ENCODE data around the gene KIAA1755.
"Not testable (repeated sequence)": the region's sequence is repeated elsewhere in the genome, so short reads cannot be mapped to it uniquely, and the experiment has no call there.

Gene KIAA1755

DNA sequence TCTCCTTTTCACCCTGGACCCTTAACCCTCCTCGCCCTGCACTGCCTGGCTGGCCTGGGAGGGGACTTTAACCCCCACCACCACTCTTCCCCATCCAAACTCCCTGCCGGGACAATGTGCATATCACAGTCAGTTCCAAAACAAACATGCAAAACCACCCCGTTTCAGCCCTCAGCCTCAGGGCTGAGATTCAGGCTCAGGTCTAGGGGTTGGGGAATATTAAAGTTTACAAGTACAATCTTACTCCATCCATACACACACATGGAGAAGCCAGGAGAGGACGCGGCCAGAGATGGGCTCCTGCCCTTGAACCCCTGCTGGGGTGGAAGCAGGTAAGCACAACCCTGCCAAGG lies 534 bp downstream of the KIAA1755 start:
- DNase-seq, result no peak

DNA sequence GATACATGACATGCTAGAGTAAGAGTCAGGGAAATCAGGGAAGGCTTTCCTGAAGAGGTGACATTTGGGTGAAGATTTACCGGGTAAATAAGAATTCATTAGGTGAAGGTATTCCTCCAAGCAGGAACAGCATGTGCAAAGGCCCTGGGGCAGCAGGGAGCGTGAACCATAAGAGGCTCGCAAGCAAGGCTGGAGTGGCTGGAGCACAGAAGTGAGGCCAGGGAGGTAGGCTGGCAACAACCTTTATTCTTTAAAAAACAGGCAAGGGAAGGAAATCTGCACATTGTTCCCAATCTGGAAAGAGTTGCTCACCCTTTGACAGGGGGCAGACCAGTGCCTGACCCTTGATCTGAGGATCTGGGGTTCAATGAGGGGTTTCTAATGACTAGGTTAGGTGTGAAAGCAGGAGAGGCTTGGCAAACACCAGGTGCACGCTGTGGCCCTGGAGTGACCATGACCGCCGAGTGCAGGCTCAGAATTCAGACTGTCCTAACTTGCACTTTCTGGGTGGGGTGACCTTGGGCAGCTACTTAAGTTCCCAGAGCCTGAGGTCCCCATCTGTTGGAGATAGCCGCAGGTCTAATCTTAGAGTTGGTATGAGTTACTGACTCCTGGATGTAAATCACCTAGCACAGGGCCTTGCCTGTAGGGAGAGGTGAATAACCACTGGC lies 1.9 kb downstream of the KIAA1755 start:
- DNase-seq, result no peak

DNA sequence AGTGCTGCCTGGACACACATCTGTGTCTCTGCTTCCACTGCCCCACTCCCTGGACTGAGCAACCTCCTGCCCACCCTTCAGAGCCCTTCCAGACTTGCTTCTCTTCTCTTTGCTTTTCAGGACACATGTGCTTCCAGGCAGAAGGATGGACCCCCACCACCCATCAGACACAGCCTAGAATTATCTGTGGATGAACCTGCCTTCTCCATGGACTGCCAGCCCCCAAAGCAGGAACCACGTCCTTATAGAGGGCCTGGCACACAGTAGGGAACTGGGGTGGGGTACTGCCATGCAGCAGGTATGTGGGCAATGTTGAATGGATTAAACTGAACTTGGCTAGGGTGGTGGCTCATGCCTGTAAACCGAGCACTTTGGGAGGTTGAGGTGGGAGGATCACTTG lies 3.6 kb downstream of the KIAA1755 start:
- no peak for DNase-seq

DNA sequence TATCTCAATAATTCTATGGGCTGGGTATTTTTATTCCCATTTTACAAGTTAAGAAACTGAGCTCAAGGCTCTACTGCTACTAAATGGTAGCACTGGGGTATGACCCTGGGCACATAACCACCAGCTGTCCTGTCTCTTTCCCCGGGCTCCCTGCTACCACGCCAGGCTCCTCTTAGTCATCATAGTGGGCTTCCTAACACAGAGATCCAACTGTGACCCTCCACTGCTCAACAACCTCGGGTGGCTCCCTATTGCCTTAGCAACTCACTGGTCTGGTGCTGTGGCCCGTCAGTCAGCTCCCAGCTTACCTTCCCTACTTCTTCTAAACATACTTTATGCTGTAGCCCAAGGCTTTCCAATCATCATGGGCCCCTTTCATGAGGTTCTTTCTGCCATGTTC lies 4.5 kb downstream of the KIAA1755 start:
- no peak for DNase-seq

DNA sequence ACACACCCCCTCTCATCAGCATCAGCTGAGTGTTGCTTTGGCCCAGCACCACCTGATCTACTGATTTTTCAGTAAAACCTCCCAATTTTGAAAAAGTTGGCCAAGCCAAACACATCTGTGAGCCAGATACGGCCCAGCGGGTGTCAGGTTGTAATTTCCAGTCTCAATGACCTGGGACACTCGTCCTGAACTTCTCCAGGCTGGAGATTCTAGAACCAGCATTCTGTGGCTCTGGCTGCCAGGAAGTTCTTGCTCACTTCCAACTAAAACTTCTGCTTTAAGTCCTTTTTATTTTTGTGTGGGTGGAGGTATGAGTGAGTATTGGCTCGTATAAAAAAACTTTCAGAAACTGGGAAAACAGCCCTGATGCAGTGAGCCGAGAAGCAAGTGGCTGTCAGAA lies 5.1 kb downstream of the KIAA1755 start:
- no peak for DNase-seq

DNA sequence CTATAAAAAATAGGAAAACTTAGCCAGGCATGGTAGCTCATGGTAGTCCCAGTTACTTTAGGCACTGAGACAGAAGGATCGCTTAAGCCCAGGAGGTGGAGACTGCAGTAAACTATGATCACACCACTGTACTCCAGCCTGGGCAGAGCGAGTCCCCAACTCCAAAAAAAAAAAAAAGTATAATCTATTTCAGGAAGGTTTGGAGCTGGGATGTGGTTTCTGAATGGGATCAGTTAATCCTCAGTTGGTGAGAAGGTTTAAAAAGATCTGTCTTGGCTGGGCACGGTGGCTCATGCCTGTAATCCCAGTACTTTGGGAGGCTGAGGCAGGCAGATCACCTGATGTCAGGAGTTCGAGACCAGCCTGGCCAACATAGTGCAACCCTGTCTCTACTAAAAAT lies 5.9 kb downstream of the KIAA1755 start:
- not testable (repeated sequence) for DNase-seq

DNA sequence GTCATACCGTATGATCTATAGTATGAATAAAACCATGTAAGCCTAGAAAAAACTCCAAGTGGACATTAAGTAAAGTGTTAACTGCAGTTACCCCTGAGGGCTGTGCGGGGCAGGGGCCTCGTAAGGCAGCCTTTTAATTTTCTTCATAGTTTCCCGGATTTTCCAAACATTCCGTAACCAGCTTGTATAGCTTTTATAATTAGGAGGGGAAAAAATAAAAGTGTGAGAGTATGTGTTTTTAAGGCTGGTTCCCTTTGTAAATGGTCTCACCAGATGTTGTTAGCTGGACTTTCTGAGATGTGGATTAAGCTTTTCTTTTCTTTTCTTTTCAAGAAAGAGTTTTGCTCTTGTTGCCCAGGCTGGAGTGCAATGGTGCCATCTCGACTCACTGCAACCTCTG lies 7.0 kb downstream of the KIAA1755 start:
- no peak for DNase-seq

DNA sequence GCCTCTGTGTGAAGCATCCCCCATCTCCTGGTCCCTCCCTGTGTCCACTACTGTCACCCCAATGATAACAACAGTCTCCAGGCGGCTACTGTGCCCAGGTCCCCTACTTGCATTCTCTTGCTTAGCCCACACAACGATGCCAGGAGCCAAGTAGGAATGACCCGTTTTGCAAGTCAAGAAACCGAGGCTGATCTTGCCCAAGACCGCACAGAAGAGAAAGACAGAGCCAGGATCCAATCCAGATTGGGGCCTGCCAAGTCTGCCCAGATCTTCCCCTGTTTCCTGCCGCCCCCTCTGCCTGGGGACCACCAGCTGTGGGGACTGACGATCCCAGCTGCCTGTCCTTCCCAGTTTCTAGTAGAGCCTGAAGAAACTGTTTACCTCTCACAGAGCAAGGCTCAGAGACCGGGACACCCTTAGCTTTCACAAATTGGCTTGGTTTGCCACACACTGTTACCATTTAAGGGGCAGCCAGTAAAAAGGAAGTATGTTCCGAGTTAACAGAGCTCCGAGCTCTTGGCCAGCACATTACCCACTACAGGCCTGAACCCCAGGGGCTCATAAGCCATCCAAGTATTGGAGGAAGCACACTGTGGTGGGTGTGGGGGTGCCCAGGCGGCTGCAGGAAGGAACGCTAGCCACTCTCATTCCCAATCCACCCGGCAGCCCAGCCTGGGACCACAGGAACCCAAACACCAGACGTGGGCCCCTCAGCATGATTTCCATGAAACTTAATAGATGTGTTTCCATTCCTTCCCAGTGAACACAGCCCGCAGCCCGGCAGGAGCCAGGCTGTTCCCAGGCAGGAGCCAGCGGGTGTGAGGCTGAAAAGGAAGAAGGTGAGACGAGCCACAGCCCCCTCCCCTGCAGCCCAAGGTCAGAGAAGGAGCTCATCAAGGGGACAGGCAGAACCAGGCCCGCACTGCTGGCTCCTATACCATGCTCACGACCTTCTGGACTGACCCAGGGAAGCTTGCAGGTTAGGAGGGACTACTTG lies 7.9 kb downstream of the KIAA1755 start:
- no peak for DNase-seq

DNA sequence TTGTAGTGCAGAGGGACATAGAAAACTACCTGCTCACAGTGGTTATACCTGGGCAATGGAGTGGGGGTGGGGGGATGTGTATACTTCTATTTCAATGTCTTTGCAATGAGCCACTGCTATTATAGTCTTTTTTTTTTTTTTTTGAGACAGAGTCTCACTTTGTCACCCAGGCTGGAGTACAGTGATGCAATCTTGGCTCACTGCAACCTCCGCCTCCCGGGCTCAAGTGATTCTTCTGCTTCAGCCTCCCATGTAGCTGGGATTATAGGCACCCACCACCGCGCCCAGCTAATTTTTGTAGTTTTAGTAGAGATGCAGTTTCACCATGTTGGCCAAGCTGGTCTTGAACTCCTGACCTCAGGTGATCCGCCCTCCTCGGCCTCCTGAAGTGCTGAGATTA lies 9.1 kb downstream of the KIAA1755 start:
- DNase-seq, result not testable (repeated sequence)

DNA sequence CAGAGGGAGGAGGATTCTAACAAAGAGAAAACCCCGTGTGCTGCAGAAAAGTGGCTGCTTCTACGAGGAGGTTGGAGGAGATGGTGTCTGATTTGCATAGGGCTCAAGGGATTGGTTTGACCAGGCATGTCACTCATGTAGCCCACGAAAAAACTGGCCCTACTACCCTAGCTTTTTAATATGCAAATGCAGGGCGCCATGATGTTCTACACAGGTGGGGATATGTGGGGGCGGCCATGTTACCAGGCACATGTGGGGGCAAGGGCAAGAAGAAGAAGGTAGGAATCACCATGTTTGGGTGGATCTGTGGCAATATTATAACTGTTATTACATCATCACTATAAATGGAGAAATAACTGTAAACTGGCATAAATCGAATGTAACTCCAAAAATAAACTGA lies 9.9 kb downstream of the KIAA1755 start:
- DNase-seq, result no peak

DNA sequence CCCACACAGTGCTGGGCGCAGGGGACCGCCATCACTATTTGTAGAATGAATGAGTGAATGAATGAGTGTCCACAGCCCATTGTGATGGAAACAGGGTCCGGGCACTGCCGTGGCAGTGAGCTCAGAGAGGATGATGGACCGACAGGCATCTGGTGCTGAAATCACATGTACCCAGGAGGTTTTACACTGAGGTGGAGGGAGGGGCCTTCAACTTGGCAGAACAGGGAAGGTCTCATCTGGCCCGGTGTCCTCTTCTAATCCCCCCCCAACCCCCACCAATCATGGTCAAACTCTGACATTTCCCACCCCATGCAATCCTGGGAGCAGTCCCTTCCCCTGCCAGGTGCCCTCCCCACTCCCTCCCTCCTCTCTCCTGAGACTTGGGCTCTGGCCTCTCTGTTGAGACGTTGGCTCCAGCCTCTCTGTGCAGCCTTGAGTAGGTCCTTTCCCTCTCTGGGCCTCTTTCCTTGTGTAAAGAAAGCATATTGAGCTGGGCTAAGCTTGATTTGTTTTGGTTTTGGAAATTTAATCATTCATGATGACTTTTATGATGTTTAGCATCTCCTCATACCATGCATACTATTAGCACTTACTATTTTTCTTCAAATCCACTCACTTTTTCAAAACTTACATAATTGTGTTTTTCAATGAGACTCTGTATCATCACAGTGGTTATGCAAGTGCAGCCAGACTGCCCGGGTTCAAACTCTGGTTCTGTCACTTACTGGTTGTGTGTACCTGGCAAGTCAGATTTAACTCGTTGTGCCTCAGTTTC lies 10.8 kb downstream of the KIAA1755 start:
- DNase-seq, result no peak

DNA sequence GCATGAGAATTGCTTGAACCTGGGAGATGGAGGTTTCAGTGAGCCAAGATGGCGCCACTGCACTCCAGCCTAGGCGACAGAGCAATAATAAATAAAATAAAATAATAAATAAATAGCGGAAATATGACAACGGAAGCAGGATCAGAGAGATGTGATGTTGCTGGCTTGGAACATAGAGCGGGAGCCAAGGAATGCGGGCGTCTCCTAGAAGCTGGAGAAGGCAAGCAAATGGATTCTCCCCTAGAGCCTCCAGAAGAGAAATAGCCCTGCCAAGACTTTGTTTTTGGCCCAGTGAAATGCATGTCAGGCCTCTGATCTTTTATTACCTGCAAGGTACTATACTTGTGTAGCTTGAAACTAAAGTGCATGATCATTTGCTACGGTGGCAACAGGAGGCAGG lies 12.4 kb downstream of the KIAA1755 start:
- no peak for DNase-seq

DNA sequence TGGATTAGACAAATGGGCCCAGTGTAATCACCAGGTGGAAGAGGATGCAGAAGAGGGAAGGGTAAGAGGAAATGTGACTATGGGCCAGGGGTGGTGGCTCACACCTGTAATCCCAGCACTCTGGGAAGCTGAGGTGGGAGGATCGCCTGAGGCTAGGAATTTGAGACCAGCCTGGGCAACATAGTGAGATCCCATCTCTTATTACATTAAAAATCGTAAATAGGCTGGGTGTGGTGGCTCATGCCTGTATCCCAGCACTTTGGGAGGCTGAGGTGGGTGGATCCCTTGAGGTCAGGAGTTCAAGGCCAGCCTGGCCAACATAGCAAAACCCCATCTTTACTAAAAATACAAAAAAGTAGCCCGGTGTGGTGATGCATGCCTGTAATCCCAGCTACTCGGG lies 12.8 kb downstream of the KIAA1755 start:
- DNase-seq, result not testable (repeated sequence)

DNA sequence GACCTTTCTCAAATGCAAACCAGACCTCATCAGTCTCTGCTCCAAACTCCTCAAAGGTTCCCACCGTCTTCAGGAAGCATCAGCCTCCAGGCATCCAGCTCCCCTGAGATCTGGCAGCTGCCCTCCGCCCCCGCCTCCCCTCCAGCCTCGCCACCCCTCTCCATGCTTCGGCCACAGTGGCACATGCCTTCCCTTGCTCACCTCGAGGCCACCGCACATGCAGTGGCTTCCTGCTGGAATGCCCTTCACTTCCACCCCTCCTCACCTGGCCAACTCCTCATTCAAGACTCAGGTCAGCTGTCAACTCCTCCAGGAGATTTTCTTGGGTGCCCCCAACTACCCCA lies 13.4 kb downstream of the KIAA1755 start:
- DNase-seq, result no peak

DNA sequence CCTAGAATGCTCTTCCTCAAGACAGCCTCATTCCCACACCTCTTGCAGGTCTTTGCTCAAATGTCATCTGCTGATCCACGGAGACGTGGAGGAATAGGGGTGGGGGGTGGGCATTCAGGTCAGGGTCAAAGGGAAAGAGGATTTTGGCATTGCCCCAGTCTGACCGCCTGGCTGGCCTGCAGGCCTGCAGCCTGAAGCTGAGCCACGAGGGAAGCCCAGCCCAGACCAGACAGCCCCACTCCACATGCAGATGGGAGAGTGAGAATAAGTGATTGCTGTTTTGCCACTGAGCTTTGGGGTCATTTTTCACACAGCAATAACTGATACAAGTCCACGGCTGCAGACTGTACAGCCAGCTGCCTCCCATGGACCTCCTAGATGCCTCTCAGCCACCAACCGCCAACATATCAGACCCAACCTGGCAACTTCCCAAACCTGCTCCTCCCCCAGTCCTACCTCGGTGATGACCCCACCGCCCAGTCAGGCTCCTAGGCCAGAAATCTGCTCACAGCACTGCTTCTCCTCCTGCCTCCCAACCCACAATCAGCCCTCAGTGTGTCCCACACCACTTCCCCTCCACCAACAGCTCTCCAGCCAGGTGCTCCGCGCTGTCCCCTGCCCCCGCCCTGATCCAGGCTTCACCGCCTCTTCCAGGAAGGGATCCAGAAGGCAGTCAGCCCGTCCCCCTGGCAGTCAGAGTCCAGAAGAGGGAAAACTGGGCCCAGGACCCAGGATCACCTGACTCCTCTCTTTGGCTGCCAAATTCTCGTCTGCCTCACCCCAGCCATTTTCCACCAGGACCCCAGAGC lies 14.0 kb downstream of the KIAA1755 start:
- no peak for DNase-seq

DNA sequence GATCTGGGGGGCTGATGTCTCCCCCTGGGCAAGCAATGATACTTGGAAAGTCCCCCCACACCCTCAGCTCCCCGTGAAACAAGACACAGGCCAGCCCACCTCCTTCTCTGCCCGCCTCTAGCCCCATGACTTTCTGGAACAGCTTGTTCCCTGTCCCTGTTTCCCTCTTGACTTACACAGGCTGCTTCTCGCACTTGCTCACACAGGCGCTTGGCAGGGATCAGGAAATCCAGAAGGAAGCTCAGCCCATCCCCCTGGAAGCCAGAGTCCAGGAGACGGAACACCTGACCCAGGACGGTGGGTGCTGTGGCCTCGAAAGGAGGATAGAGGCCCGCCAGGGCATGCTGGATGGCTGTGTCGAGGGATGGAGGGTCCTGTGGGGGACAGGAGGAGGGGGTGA lies 14.8 kb downstream of the KIAA1755 start:
- DNase-seq, result no peak

DNA sequence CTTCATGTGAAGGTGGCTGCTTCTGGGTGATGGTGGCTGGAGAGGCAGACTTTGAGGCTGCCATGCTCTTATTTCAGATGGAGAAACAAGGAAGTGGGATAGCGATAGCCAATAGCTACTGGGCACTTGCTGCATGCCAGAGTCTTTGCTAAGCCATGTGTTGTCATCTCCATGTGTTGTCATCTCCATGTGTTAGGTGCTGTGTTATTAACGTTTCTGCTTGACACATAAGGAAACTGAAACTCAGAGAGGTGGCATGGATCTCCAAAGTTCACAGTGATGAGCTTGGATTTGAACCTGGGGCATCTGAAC lies 16.9 kb downstream of the KIAA1755 start:
- no peak for DNase-seq

DNA sequence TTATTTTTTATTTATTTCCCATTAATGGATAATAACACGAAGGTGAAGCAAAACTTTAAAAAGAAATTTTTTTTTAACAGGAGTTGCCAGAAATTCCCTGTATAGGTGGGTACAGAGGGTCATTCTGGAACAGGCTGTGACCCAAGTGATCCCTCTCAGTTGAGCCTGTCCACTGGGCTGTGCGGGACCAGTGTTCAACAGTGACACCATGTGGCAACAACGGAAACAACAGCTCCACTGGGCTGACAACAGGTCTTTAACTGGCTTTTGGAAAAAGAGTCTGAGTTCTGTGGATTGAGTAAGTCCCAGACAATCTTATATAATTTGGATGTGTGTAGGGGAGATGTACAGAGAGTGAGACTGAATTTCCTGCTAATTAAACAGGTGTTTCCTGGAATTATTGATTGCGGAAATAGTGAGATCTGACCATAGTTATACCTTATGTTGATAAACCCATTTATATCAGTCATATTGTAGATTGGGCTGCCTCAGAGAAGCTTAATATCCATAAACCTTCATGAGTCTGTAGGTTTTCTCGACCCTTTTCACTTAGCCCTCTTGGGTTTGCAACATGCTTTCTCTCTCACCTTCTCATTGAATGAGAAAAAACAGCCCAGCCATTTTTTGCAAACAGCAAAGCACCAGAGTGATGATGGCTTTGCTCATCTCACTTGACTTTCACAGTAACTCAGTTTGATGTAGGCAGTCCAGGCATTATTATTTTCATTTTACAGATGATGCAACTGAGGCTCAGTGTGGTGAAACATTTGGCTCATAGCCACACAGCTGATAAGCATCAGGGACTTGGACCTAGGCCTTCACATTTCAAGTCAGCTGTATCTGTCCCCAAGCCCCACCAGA lies 17.5 kb downstream of the KIAA1755 start:
- DNase-seq, result no peak

DNA sequence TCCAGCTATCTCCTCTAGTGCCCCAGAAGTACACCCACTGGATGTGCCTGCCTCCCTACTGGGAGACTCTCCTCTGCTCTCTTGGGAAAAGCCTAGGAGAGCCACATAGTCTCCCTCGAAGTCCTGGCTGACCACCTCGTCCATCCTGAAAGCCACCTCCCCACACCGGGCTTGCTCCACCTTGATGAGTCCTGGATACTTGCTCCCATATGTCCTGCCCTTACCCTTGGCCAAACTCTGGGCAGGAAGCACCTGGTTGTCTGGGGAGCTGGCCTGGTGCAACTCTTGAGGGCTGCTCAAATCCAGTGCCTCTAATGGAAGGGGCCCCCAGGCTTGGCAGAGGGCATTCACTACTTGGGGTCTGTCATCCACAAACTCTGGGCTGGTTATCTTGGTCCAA lies 19.3 kb downstream of the KIAA1755 start:
- DNase-seq, result no peak

DNA sequence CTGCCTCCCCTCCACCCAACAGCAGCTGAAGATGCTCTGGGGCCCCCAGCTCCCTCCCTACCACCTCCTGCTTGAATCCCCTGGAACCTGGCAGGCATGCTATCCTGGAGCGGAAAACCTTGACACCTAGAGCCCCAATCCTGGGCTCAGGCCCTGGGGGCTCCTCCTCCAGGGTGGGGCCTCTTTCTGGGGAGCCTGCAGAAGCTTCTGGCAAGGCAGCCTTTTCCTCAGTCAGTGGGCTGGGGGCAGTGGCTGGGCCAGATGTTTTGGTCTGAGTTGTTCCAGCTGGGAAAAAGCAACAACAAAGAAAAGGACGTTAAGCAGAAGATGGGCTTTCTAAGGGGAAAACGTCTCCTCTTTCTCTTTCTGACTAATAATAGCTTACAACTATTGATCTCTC lies 21.1 kb downstream of the KIAA1755 start:
- no peak for DNase-seq

DNA sequence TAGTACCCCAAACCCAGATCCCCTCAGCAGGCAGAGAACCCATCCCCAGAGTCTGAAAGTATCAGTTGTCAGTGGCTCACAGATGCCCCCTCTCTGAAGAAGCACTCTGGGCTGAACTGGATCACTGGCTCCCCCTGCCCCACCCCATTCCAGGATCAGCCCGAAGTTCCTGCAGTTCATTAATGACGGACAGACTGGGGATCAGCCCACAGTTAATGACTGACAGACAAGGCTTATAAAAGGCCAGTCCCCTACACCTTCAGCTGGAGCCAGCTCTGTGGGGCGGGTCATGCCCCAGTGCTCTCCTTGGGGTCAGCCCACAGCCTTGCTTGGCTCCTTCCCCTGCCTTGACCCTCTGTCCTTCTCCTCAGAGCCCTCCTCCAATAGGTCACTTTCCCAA lies 21.7 kb downstream of the KIAA1755 start:
- no peak for DNase-seq

DNA sequence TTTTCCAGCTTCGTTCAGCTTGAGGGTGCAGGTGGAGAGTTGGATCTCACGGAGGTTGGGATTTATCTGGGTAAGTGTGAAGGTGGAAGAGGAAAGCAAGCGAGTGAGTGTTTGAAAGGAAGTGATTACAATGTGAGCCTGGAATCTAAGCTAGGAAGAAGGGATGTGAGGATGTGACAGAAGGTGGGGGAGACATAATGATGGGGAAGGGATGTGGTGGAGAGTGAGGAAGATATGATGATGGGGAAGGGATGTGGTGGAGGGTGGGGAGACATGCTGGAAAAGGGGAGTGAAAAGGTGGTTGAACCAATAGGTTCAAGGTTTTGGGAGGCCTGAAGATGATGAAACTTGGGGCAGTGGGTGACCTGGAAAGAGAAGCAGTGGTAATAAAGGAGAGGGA lies 23.2 kb downstream of the KIAA1755 start:
- no peak for DNase-seq

Data from SHP77 (cell line).